ENCODE measurements around the gene PCBP3. TPM values are rescaled to one million over a fixed set of nuclear protein-coding genes. Genes with fewer than 3 reads are reported as not detected.

The PCBP3 gene
- total and polyA plus RNA-seq, 2 of the 8 experiments (the other 6 are each of a cell fraction or from before 2014, with no cell fraction given): 3.5 to 6.3 TPM

DNA sequence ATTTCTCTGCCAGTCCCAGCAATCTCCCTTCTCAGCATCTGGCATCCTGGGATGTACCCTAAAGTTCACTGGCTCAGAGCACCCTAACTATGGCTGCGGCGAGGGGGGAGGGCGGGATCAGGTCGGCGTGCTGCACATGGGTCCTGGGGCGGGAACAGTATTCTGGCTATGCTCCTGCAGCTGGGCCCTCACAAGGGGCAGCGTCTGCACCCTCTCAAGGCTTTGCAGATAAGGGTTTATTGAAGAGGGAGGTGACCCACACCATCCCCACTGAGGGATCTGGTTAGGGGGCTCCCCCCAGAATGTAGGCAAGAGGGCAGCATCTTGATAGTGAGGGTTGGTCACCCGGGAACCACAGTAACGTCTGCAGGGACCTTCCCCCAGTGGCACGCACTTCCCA lies 44.9 kb upstream of the PCBP3 start:
- Histone ChIP-seq H3K14ac (ENCODE audit: insufficient read length) (no peak overlapping the region), H3K56ac (replicated peaks; ENCODE audit: insufficient read length, low read depth, low read length) (no peak overlapping the region), H3K4ac (replicated peaks; ENCODE audit: insufficient read length, low read depth, low read length) (no peak overlapping the region), H3K23me2 (ENCODE audit: low read depth, low read length) (no peaks in the 10 kb centered on the region), H3K4me3 (ENCODE audit: extremely low read depth in 1 of 4, insufficient read depth in 2 of 4, low read depth in 3 of 4, low read length in 4 of 4) (no peak overlapping the region), H3K18ac (ENCODE audit: extremely low read depth, low read length) (no peak overlapping the region), H3K4me2 (ENCODE audit: insufficient read depth in 1 of 2, low read depth in 2 of 2, low read length in 2 of 2) (no peak overlapping the region), H3K4me1 (replicated peaks in 1 of 4; ENCODE audit: control insufficient read depth in 3 of 4, insufficient read depth in 4 of 4, low read length in 3 of 4) (no peaks in the 10 kb centered on the region), H2BK15ac (ENCODE audit: low read length) (no peak overlapping the region), H3K27me3 (replicated peaks in 1 of 4; ENCODE audit: control insufficient read depth in 3 of 4, extremely low read depth in 1 of 4, insufficient read depth in 3 of 4, low read length in 3 of 4) (peaks cover 0 to 4% (median 0%) of the 10 kb centered on the region in 4 experiments; a peak in 2 of 7 replicates), H3K27ac (ENCODE audit: low read depth, low read length) (no peak overlapping the region), H2BK120ac (replicated peaks; ENCODE audit: low read depth, low read length) (no peak overlapping the region), H2AFZ (ENCODE audit: low read length) (no peak overlapping the region), H3K36me3 (ENCODE audit: control insufficient read depth in 2 of 4, insufficient read depth in 4 of 4, low read length in 3 of 4) (no peaks in the 10 kb centered on the region), H2BK20ac (ENCODE audit: low read length) (no peak overlapping the region), H2BK5ac (ENCODE audit: low read depth, low read length) (no peak overlapping the region), H4K20me1 (replicated peaks in 1 of 2; ENCODE audit: control insufficient read depth in 1 of 2, insufficient read depth in 2 of 2, low read length in 2 of 2) (peaks cover 0 to 3% of the 10 kb centered on the region in 2 experiments), H3K23ac (ENCODE audit: insufficient read length) (no peak overlapping the region), H3K79me2 (ENCODE audit: control insufficient read depth in 1 of 2, insufficient read depth in 2 of 2, low read length in 2 of 2) (no peaks in the 10 kb centered on the region), H4K91ac (replicated peaks; ENCODE audit: insufficient read length, low read length) (no peak overlapping the region), H3K9me3 (ENCODE audit: insufficient read depth in 2 of 2, low read depth in 1 of 2, low read length in 1 of 2) (peaks cover 4 to 14% of the 10 kb centered on the region in 2 experiments; a peak in 2 of 4 replicates), H3K79me1 (ENCODE audit: low read depth, low read length) (no peaks in the 10 kb centered on the region), H3K9ac (replicated peaks in 1 of 4; ENCODE audit: extremely low read depth in 1 of 4, low read depth in 3 of 4, low read length in 3 of 4) (no peak overlapping the region), H4K5ac (ENCODE audit: insufficient read length, low read depth, low read length) (no peak overlapping the region), H2AK5ac (ENCODE audit: low read depth, low read length) (no peak overlapping the region), H4K8ac (ENCODE audit: extremely low read depth, insufficient read depth, low read length) (no peak overlapping the region), H2BK12ac (ENCODE audit: low read depth, low read length) (no peak overlapping the region)
- FAIRE-seq (no peak), DNase-seq (ENCODE audit: low read depth in 1 of 2, low spot score in 2 of 2) (no peak)
- CTCF ChIA-PET (ENCODE audit: partially characterized antibody): interaction anchor here (1.3 to 4.8 kb wide), 4 partner anchors 38 to 46 kb away, joined by 3 to 32 read pairs (median 4); no protein-coding TSS in a partner anchor
- POLR2A ChIA-PET (ENCODE audit: partially characterized antibody): no interaction called here
- TF ChIP-seq JUN (IDR thresholded peaks at IDR 0.05; ENCODE audit: low read depth, low read length) (no peak), SUZ12 (IDR thresholded peaks at IDR 0.05; ENCODE audit: low read length) (no peak), POLR2AphosphoS5 (IDR thresholded peaks at IDR 0.05; ENCODE audit: low read depth, low read length) (no peak), KDM1A (IDR thresholded peaks at IDR 0.05; ENCODE audit: borderline replicate concordance, low read length) (no peak), SP4 (IDR thresholded peaks at IDR 0.05; ENCODE audit: low read length) (no peak), NRF1 (IDR thresholded peaks at IDR 0.05; ENCODE audit: low read depth, low read length) (no peak), BACH1 (IDR thresholded peaks at IDR 0.05; ENCODE audit: low read length) (no peak), KDM5A (IDR thresholded peaks at IDR 0.05; ENCODE audit: low read length) (no peak), KDM4A (IDR thresholded peaks at IDR 0.05; ENCODE audit: low read depth, low read length, severe bottlenecking) (no peak), BRCA1 (IDR thresholded peaks at IDR 0.05; ENCODE audit: low read depth, low read length) (no peak), TAF7 (optimal IDR thresholded peaks at IDR 0.05; ENCODE audit: borderline replicate concordance, low read depth, low read length) (no peak), YY1 (IDR thresholded peaks at IDR 0.05; ENCODE audit: low read depth, low read length) (no peak), EGR1 (IDR thresholded peaks at IDR 0.05; ENCODE audit: borderline replicate concordance, low read depth, low read length) (no peak), SP1 (IDR thresholded peaks at IDR 0.05; ENCODE audit: low read depth, low read length) (no peak)
- TF ChIP-seq, protein P1, sequence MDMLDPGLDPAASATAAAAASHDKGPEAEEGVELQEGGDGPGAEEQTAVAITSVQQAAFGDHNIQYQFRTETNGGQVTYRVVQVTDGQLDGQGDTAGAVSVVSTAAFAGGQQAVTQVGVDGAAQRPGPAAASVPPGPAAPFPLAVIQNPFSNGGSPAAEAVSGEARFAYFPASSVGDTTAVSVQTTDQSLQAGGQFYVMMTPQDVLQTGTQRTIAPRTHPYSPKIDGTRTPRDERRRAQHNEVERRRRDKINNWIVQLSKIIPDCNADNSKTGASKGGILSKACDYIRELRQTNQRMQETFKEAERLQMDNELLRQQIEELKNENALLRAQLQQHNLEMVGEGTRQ (IDR thresholded peaks at IDR 0.05; ENCODE audit: low read length): no peak
- WGBS, 2 experiments (ENCODE audit: extremely low coverage in 1 of 2, insufficient coverage in 1 of 2, insufficient read length in 1 of 2, insufficient replicate concordance in 2 of 2, low coverage in 1 of 2, low lambda C conversion rate in 2 of 2, missing lambda C conversion rate in 1 of 2): 94% methylated on average over 8 of the region's 10 CpGs; no CpG with 5 or more reads in 1 of the 2 experiments
